K562 (cell line): ENCODE results near the gene FBXW8. TPM values are rescaled to one million over a fixed set of nuclear protein-coding genes. Genes with fewer than 3 reads are reported as not detected.

Experiments
- ATAC-seq: fragments of 200-7000 bp; cut with Tn5 transposase; 3 replicates; pipeline ENCODE4 v1.9.1; 2020; ENCODE audit warnings: moderate library complexity
- BruUV-seq: library from RNA; stranded (reverse); fragments of 400-500 nt; replicated peaks from 2 replicates; lab custom pipeline; 2021; lab: Mats Ljungman, UMichigan
- CTCF ChIA-PET: fragments of 300-600 bp; formaldehyde crosslinking; extraction: SDS; loops from one replicate; lab custom pipeline; 2021; ENCODE audit warnings: low intra/inter-chr PET ratio; lab: Yijun Ruan, JAX
- POLR2A ChIA-PET: fragments of 300-600, 350-650 bp; sonication (Branson Sonifier 250); formaldehyde crosslinking; extraction: SDS; loops from one replicate; lab custom pipeline; 2021; ENCODE audit warnings: antibody characterized with exemption, inconsistent platforms; lab: Yijun Ruan, JAX
- DNase-seq, 4 experiments: peaks; one replicate each; pipeline versions ENCODE4 v3.0.0 to v3.0.0-alpha.2; 2011 to 2018; ENCODE audit warnings: low spot score in 3 of 4, mixed read lengths in 3 of 4; ENCODE audit errors: extremely low read depth in 1 of 4
- FAIRE-seq: peaks from 2 replicates; lab custom pipeline; 2011; peaks lifted over from hg19 to GRCh38; lab: Jason Lieb, UNC
- H2AFZ ChIP-seq: 2 replicates; pipeline ENCODE4 v1.6.0; 2011; ENCODE audit warnings: low read depth, low read length, control low read depth, inconsistent platforms
- H3K27ac ChIP-seq: fragments of 200-600 bp; 3 replicates; pipeline ENCODE4 v1.8.0; 2011; ENCODE audit warnings: low read depth, mild to moderate bottlenecking, control low read depth, inconsistent platforms, low read length, moderate library complexity, mixed read lengths; ENCODE audit errors: extremely low read depth
- H3K27me3 ChIP-seq, 2 experiments: fragments of 300-600 bp in 1 of 2; 2 replicates in 1 of 2; 3 replicates in 1 of 2; pipeline versions ENCODE4 v1.6.0 to v1.8.0; 2011; ENCODE audit warnings: inconsistent platforms in 2 of 2, low read length in 2 of 2, mild to moderate bottlenecking in 1 of 2, mixed read lengths in 1 of 2, moderate library complexity in 1 of 2; ENCODE audit not compliant: control insufficient read depth in 2 of 2, insufficient read depth in 2 of 2
- H3K36me3 ChIP-seq: fragments of 300-600 bp; 3 replicates; pipeline ENCODE4 v1.8.0; 2011; ENCODE audit warnings: mild to moderate bottlenecking, low read length, inconsistent platforms; ENCODE audit not compliant: control insufficient read depth, insufficient read depth
- H3K4me1 ChIP-seq, 2 experiments: fragments of 200-600 bp in 1 of 2; replicated peaks in 1 of 2; 2 replicates in 1 of 2; 3 replicates in 1 of 2; pipeline versions ENCODE4 v1.5.1 to v1.8.0; 2011; ENCODE audit warnings: inconsistent platforms in 2 of 2, low read length in 2 of 2, mild to moderate bottlenecking in 1 of 2, mixed read lengths in 1 of 2, moderate library complexity in 1 of 2; ENCODE audit not compliant: control insufficient read depth in 2 of 2, insufficient read depth in 2 of 2
- H3K4me2 ChIP-seq: 2 replicates; pipeline ENCODE4 v1.6.1; 2011; ENCODE audit warnings: low read length, control low read depth, inconsistent platforms, mixed read lengths; ENCODE audit not compliant: insufficient read depth
- H3K4me3 ChIP-seq: fragments of 200-600 bp; sonication (generic), shearing (Covaris generic); 2 replicates; pipeline ENCODE4 v1.5.1; 2016; ENCODE audit warnings: control low read depth, inconsistent platforms
- H3K79me2 ChIP-seq: fragments of 200-600 bp; 3 replicates; pipeline ENCODE4 v1.8.0; 2011; ENCODE audit warnings: low read length, inconsistent platforms; ENCODE audit not compliant: control insufficient read depth, insufficient read depth
- H3K9ac ChIP-seq, 2 experiments: 2 replicates each; pipeline versions ENCODE4 v1.6.0 to v1.6.1; 2011; ENCODE audit warnings: low read depth in 2 of 2, low read length in 2 of 2, control low read depth in 1 of 2, inconsistent platforms in 1 of 2, mild to moderate bottlenecking in 1 of 2, mixed read lengths in 1 of 2; ENCODE audit not compliant: insufficient read depth in 1 of 2
- H3K9me1 ChIP-seq: one replicate; pipeline ENCODE4 v1.6.0; 2011; ENCODE audit warnings: inconsistent platforms, mild to moderate bottlenecking, low read length, moderate library complexity; ENCODE audit not compliant: control insufficient read depth, insufficient read depth
- H3K9me3 ChIP-seq: replicated peaks from 2 replicates; pipeline ENCODE4 v1.5.1; 2011; ENCODE audit warnings: low read depth, low read length, inconsistent platforms; ENCODE audit not compliant: control insufficient read depth, insufficient read depth
- H4K20me1 ChIP-seq: replicated peaks from 2 replicates; pipeline ENCODE4 v1.6.1; 2011; ENCODE audit warnings: low read length, inconsistent platforms, mixed read lengths; ENCODE audit not compliant: control insufficient read depth, insufficient read depth
- BHLHE40 ChIP-seq: IDR thresholded peaks from 2 replicates; pipeline ENCODE4 v1.6.1; 2011; ENCODE audit warnings: low read length, improper control_type of control experiment
- EGR1 ChIP-seq: fragments of 450-650 bp; conservative IDR thresholded peaks from 2 replicates; pipeline ENCODE4 v1.6.1; 2017; ENCODE audit warnings: mild to moderate bottlenecking
- ETV6 ChIP-seq, 3 experiments: fragments of 150-350 bp in 1 of 3; sonication (generic) in 1 of 3; formaldehyde crosslinking in 1 of 3; IDR thresholded peaks; 2 replicates each; pipeline versions ENCODE4 v1.6.1 to v1.8.0; 2014 to 2022; ENCODE audit warnings: borderline replicate concordance in 2 of 3, low read depth in 2 of 3, antibody characterized with exemption in 1 of 3, low read length in 1 of 3, mild to moderate bottlenecking in 1 of 3, missing genetic modification reagents in 1 of 3
- HNRNPK ChIP-seq: fragments of 200-400 bp; formaldehyde crosslinking; IDR thresholded peaks from one replicate; pipeline ENCODE4 v1.6.1; 2018; ENCODE audit warnings: mild to moderate bottlenecking, low read depth, low read length; ENCODE audit not compliant: poor library complexity, severe bottlenecking
- MEF2A ChIP-seq: IDR thresholded peaks from 2 replicates; pipeline ENCODE4 v1.6.1; 2011; ENCODE audit warnings: low read depth, mild to moderate bottlenecking, low read length, moderate library complexity; ENCODE audit not compliant: control insufficient read depth
- MEIS2 ChIP-seq: fragments of 450-650 bp; IDR thresholded peaks from 2 replicates; pipeline ENCODE4 v1.6.1; 2014; ENCODE audit warnings: mild to moderate bottlenecking; ENCODE audit not compliant: partially characterized antibody
- NFIC ChIP-seq: fragments of 450-650 bp; IDR thresholded peaks from 2 replicates; pipeline ENCODE4 v1.6.1; 2017; ENCODE audit warnings: mild to moderate bottlenecking, inconsistent platforms
- SREBF2 ChIP-seq: sonication (generic); formaldehyde crosslinking; IDR thresholded peaks from 2 replicates; pipeline ENCODE4 v1.4.0; 2020; ENCODE audit warnings: mild to moderate bottlenecking, missing genetic modification reagents
- WHSC1 ChIP-seq: IDR thresholded peaks from one replicate; pipeline ENCODE4 v1.6.1; 2012; ENCODE audit warnings: low read length, control low read depth, inconsistent platforms
- ZNF347 ChIP-seq: fragments of 450-650 bp; formaldehyde crosslinking; IDR thresholded peaks from 2 replicates; pipeline ENCODE4 v1.4.0; 2020; ENCODE audit warnings: low read depth, mild to moderate bottlenecking, moderate library complexity
- ZNF561 ChIP-seq: fragments of 450-650 bp; formaldehyde crosslinking; conservative IDR thresholded peaks from 2 replicates; pipeline ENCODE4 v1.4.0; 2020; ENCODE audit warnings: mild to moderate bottlenecking, moderate library complexity
- ZNF584 ChIP-seq: fragments of 200-800 bp; sonication (Bioruptor generic); IDR thresholded peaks from 2 replicates; pipeline ENCODE4 v1.6.1; 2016; ENCODE audit warnings: low read depth, mild to moderate bottlenecking, missing genetic modification characterization, missing compliant biosample characterization
- WGBS: fragments of 100-300 bp; shearing (Covaris generic); methylation state at CpG from one replicate; pipeline ENCODE4 v1.1.6; 2016; ENCODE audit warnings: low coverage, mixed read lengths; ENCODE audit not compliant: insufficient coverage; ENCODE audit errors: missing lambda C conversion rate; 5-methylcytosine and 5-hydroxymethylcytosine counted together
- in situ Hi-C: fragments of 300-500 bp; cut with MboI; formaldehyde crosslinking; loops from 4 replicates; pipeline ENCODE4 v1.15.0; 2018; ENCODE audit warnings: inconsistent platforms, mixed read lengths
- intact Hi-C: fragments of 100-400 bp; cut with micrococcal nuclease; formaldehyde crosslinking; loops from 2 replicates; pipeline ENCODE4 v1.14.2; 2022
- polyA plus RNA-seq, 8 experiments: library from polyadenylated mRNA; depleted of rRNA in 4 of 8; stranded (reverse) in 5 of 8; unstranded in 3 of 8; fragments of >200 nt; fragmentation: Nextera tagmentation in 2 of 8; fragmentation: Illumina TruSeq in 1 of 8; extraction: Ambion mirVana in 2 of 8; extraction: Trizol in 1 of 8; gene quantifications; 2 replicates each; pipeline versions ENCODE4 v1.2.1 to v1.2.3, GENCODE V29; 2011 to 2014; ENCODE audit warnings: inconsistent platforms in 1 of 8, missing spikeins in 1 of 8
- total RNA-seq, 7 experiments: library from RNA; depleted of rRNA in 6 of 7; stranded (reverse); fragments of >200 nt in 6 of 7; fragmentation: Illumina TruSeq in 2 of 7; extraction: Trizol in 2 of 7; gene quantifications; 2 replicates each; pipeline versions ENCODE4 v1.2.1 to v1.2.3, GENCODE V29; 2011 to 2021; ENCODE audit warnings: low replicate concordance in 1 of 7
- TF ChIP-seq, protein P1 (sequence below): fragments of 250-450 bp; sonication (Bioruptor Pico); IDR thresholded peaks from 2 replicates; pipeline ENCODE4 v1.9.0; 2021; ENCODE audit warnings: mild to moderate bottlenecking
- TF ChIP-seq, protein P2 (sequence below), 2 experiments: IDR thresholded peaks in 1 of 2; conservative IDR thresholded peaks in 1 of 2; 2 replicates each; pipeline ENCODE4 v1.6.1; 2016; ENCODE audit warnings: low read depth in 2 of 2, mild to moderate bottlenecking in 1 of 2, missing compliant biosample characterization in 1 of 2, missing genetic modification characterization in 1 of 2, moderate library complexity in 1 of 2

Gene FBXW8
- total and polyA plus RNA-seq, 9 of the 15 experiments (the other 6 are each of a cell fraction or from before 2014, with no cell fraction given), result 0.58 to 8.3 (median 4.4) TPM

GRCh38 chr12:117049295-117049694 is 138.5 kb downstream of the FBXW8 start:
- intact Hi-C loops (no loop called here), in situ Hi-C loops (no loop called here)
- Histone ChIP-seq H3K4me3 (no peak overlapping the region), H4K20me1 (no peaks in the 10 kb centered on the region), H3K4me1 (peaks cover 44 to 64% of the 10 kb centered on the region in 2 experiments), H3K9ac (no peak overlapping the region), H3K4me2 (no peak overlapping the region), H3K36me3 (peaks cover 12% of the 10 kb centered on the region; the same call in 2 of the 3 replicates), H3K9me1 (no peaks in the 10 kb centered on the region), H3K79me2 (no peaks in the 10 kb centered on the region), H2AFZ (no peak overlapping the region), H3K9me3 (no peaks in the 10 kb centered on the region), H3K27me3 (no peaks in the 10 kb centered on the region), H3K27ac (no peak overlapping the region)
- ATAC-seq, result no peak
- BruUV-seq, result no TSS peak
- 64% methylated on average over 11 of the region's 11 CpGs for WGBS
- ChIA-PET CTCF (no interaction called here), POLR2A (no interaction called here)
- peak; percentile 76 for FAIRE-seq
- peak in 3 of 4 experiments; percentile 29 to 46 (median 40) for DNase-seq
- TF ChIP-seq MEF2A, result no peak
- no peak for TF ChIP-seq ZNF347 (CRISPR knock-in tag)
- peak; percentile 53 for TF ChIP-seq MEIS2
- TF ChIP-seq NFIC, result peak; percentile 55; the same call in 1 of the 2 replicates
- no peak for TF ChIP-seq SREBF2
- no peak for TF ChIP-seq ZNF561 (CRISPR knock-in tag)
- peak; percentile 91 for TF ChIP-seq EGR1
- TF ChIP-seq, protein P1, sequence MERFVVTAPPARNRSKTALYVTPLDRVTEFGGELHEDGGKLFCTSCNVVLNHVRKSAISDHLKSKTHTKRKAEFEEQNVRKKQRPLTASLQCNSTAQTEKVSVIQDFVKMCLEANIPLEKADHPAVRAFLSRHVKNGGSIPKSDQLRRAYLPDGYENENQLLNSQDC (CRISPR knock-in tag), result no peak
- TF ChIP-seq ETV6 (IDR thresholded peaks at IDR 0.05; ENCODE audit: borderline replicate concordance in 1 of 2, low read depth in 2 of 2, low read length in 1 of 2), result no peak
- no peak for TF ChIP-seq ETV6 (CRISPR knock-in tag; IDR thresholded peaks at IDR 0.05; ENCODE audit: borderline replicate concordance)
- no peak for TF ChIP-seq WHSC1
- TF ChIP-seq, protein P2, sequence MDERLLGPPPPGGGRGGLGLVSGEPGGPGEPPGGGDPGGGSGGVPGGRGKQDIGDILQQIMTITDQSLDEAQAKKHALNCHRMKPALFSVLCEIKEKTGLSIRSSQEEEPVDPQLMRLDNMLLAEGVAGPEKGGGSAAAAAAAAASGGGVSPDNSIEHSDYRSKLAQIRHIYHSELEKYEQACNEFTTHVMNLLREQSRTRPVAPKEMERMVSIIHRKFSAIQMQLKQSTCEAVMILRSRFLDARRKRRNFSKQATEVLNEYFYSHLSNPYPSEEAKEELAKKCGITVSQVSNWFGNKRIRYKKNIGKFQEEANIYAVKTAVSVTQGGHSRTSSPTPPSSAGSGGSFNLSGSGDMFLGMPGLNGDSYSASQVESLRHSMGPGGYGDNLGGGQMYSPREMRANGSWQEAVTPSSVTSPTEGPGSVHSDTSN (CRISPR knock-in tag; IDR thresholded peaks at IDR 0.05; ENCODE audit: low read depth), result no peak
- TF ChIP-seq, protein P2 (tag; conservative IDR thresholded peaks at IDR 0.05; ENCODE audit: low read depth), result peak; percentile 36; the same call in 1 of the 2 replicates
- TF ChIP-seq BHLHE40, result peak; percentile 25; the same call in 1 of the 2 replicates
- TF ChIP-seq HNRNPK, result no peak
- no peak for TF ChIP-seq ZNF584 (CRISPR knock-in tag)
